Activated CD8-positive, alpha-beta T cell treated with anti-CD3 and anti-CD28 coated beads for 36 hours (primary cell): ENCODE measurements around the gene KCNMA1. TPM values are rescaled to one million over a fixed set of nuclear protein-coding genes. Genes with fewer than 3 reads are reported as not detected.

Experiments
- ATAC-seq: fragments of 200-7000 bp; cut with Tn5 transposase; one replicate; pipeline ENCODE4 v1.10.0; 2021; ENCODE audit warnings: mild to moderate bottlenecking, moderate library complexity
- CTCF ChIA-PET: fragments of 350-600 bp; sonication (Branson Sonifier 250); formaldehyde crosslinking; loops from one replicate; lab custom pipeline; 2021; ENCODE audit warnings: antibody characterized with exemption; lab: Charles Lee
- POLR2A ChIA-PET: fragments of 350-600 bp; sonication (Branson Sonifier 250); formaldehyde crosslinking; loops from one replicate; lab custom pipeline; 2021; ENCODE audit warnings: antibody characterized with exemption; lab: Charles Lee
- DNase-seq: peaks from one replicate; pipeline ENCODE4 v3.0.0-alpha.2; 2020
- H3K27ac Mint-ChIP-seq: one replicate; pipeline ENCODE4 v1.8.0; 2021; ENCODE audit warnings: mild to moderate bottlenecking, mixed read lengths
- H3K27me3 Mint-ChIP-seq: one replicate; pipeline ENCODE4 v1.8.0; 2021; ENCODE audit warnings: mixed read lengths
- H3K36me3 Mint-ChIP-seq: one replicate; pipeline ENCODE4 v1.8.0; 2021; ENCODE audit warnings: low read depth, mixed read lengths
- H3K4me1 Mint-ChIP-seq: one replicate; pipeline ENCODE4 v1.8.0; 2021; ENCODE audit warnings: low read depth, mixed read lengths
- H3K4me3 Mint-ChIP-seq: one replicate; pipeline ENCODE4 v1.8.0; 2021; ENCODE audit warnings: mild to moderate bottlenecking, moderate library complexity, mixed read lengths
- H3K9me3 Mint-ChIP-seq: one replicate; pipeline ENCODE4 v1.8.0; 2021; ENCODE audit warnings: mixed read lengths
- CTCF ChIP-seq: fragments of 200-600 bp; IDR thresholded peaks from one replicate; pipeline ENCODE4 v1.8.0; 2022; ENCODE audit warnings: antibody characterized with exemption, mild to moderate bottlenecking
- intact Hi-C: fragments of 100-400 bp; cut with micrococcal nuclease; formaldehyde crosslinking; loops from one replicate; pipeline ENCODE4 v1.10.0; 2022
- total RNA-seq, 2 experiments: library from RNA; stranded (reverse); gene quantifications; one replicate each; pipeline ENCODE4 v1.2.3, GENCODE V29; 2021

KCNMA1 gene
- total RNA-seq, 2 experiments from 2014 or later: 0.18 TPM; not detected in 1

GRCh38 chr10:77247031-77247990, 390.3 kb downstream of the KCNMA1 start:
- no peaks in the 10 kb centered on the region for H3K27me3 Mint-ChIP-seq
- POLR2A ChIA-PET: no interaction called here
- no peak overlapping the region for H3K4me3 Mint-ChIP-seq
- CTCF ChIA-PET: interaction anchor here (1.2 kb wide), 1 partner anchor 398 kb away, joined by 3 read pairs; no protein-coding TSS in a partner anchor
- ATAC-seq (no peak), DNase-seq (no peak)
- H3K36me3 Mint-ChIP-seq: no peaks in the 10 kb centered on the region
- intact Hi-C loops: no loop called here
- peaks cover 15% of the 10 kb centered on the region for H3K4me1 Mint-ChIP-seq
- H3K27ac Mint-ChIP-seq: no peak overlapping the region
- no peaks in the 10 kb centered on the region for H3K9me3 Mint-ChIP-seq
- no peak for TF ChIP-seq CTCF

- Mint-ChIP-seq H3K9me3 (no peaks in the 10 kb centered on the region), H3K4me1 (peaks cover 11% of the 10 kb centered on the region), H3K27me3 (no peaks in the 10 kb centered on the region), H3K27ac (no peak overlapping the region), H3K4me3 (no peak overlapping the region), H3K36me3 (no peaks in the 10 kb centered on the region)
- no peak for ATAC-seq
- intact Hi-C loops: no loop called here
- TF ChIP-seq CTCF: no peak
- no peak for DNase-seq
- ChIA-PET CTCF (interaction anchor here (1.0 kb wide), 1 partner anchor 73 kb away, joined by 3 read pairs; no protein-coding TSS in a partner anchor), POLR2A (no interaction called here)
Observed at GRCh38 chr10:77245953-77246352, 391.7 kb downstream of the KCNMA1 start.

GRCh38 chr10:77244746-77245145, 392.9 kb downstream of the KCNMA1 start:
- no peak for TF ChIP-seq CTCF
- POLR2A ChIA-PET: interaction anchor here (0.6 kb wide), 1 partner anchor 18 kb away, joined by 3 read pairs; no protein-coding TSS in a partner anchor
- H3K36me3 Mint-ChIP-seq: no peaks in the 10 kb centered on the region
- no peaks in the 10 kb centered on the region for H3K9me3 Mint-ChIP-seq
- peaks cover 11% of the 10 kb centered on the region for H3K4me1 Mint-ChIP-seq
- no peak overlapping the region for H3K4me3 Mint-ChIP-seq
- ATAC-seq: no peak
- H3K27me3 Mint-ChIP-seq: no peaks in the 10 kb centered on the region
- no peak overlapping the region for H3K27ac Mint-ChIP-seq
- CTCF ChIA-PET: interaction anchor here (1.0 kb wide), 1 partner anchor 70 kb away, joined by 3 read pairs; no protein-coding TSS in a partner anchor
- intact Hi-C loops: no loop called here
- DNase-seq: no peak

DNA sequence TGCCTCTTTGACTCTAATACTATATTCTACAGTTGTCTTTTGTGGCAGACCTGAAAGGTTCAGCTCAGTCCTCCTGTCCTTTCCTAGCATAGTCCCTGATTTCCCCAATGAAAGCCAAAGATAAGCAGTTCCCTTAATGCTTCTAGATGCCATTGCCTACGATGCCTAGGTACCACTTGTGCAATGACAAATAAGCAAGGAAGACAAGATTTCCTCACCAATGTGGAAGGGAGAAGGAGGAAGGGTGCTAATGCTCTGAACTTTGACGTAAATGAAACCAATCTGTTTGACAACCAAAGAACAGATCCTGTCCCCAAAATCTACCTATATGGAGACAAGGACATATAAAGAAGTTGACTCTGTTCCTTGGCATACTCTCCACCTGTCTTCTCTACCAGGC, 393.3 kb downstream of the KCNMA1 start:
- TF ChIP-seq CTCF: no peak

DNA sequence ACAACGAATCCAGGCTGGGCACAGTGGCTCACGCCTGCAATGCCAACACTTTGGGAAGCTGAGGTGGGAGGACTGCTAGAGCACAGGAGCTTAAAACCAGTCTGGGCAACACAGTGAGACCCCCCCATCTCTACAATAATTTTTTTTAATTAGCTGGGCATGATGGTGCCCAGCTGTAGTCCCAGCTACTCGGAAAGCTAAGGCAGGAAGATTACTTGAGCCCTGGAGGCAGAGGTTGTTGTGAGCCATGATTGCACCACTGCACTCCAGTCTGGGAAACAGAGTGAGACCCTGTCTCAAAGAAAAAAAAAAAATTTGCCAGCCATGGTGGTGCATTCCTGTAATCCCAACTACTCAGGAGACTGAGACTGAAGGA, 396.3 kb downstream of the KCNMA1 start:
- ChIA-PET CTCF (interaction anchor here (1.1 kb wide), 1 partner anchor 76 kb away, joined by 3 read pairs; no protein-coding TSS in a partner anchor), POLR2A (no interaction called here)
- Mint-ChIP-seq H3K27ac (no peak overlapping the region), H3K36me3 (no peaks in the 10 kb centered on the region), H3K9me3 (no peaks in the 10 kb centered on the region), H3K4me3 (no peak overlapping the region), H3K4me1 (peaks cover 8% of the 10 kb centered on the region), H3K27me3 (no peaks in the 10 kb centered on the region)
- ATAC-seq: no peak
- intact Hi-C loops: no loop called here
- TF ChIP-seq CTCF: no peak
- DNase-seq: no peak

More for the DNA sequence above, 393.3 kb downstream of the KCNMA1 start:
- H3K9me3 Mint-ChIP-seq: no peaks in the 10 kb centered on the region
- H3K27me3 Mint-ChIP-seq: no peaks in the 10 kb centered on the region
- CTCF ChIA-PET: interaction anchor here (1.0 kb wide), 1 partner anchor 70 kb away, joined by 3 read pairs; no protein-coding TSS in a partner anchor
- POLR2A ChIA-PET: interaction anchor here (0.6 kb wide), 1 partner anchor 17 kb away, joined by 3 read pairs; no protein-coding TSS in a partner anchor
- H3K27ac Mint-ChIP-seq: no peak overlapping the region
- DNase-seq (no peak), ATAC-seq (no peak)
- H3K36me3 Mint-ChIP-seq: no peaks in the 10 kb centered on the region
- intact Hi-C loops: no loop called here
- peaks cover 11% of the 10 kb centered on the region for H3K4me1 Mint-ChIP-seq
- no peak overlapping the region for H3K4me3 Mint-ChIP-seq
